Panc1 (cell line): ENCODE data around the gene KRTAP8-1. TPM values are rescaled to one million over a fixed set of nuclear protein-coding genes. Genes with fewer than 3 reads are reported as not detected.

Experiments
- ATAC-seq: fragments of 200-7000 bp; cut with Tn5 transposase; 2 replicates; pipeline ENCODE4 v1.9.1; 2020; ENCODE audit warnings: mild to moderate bottlenecking, moderate library complexity
- BruUV-seq: library from RNA; stranded (reverse); fragments of 400-500 nt; replicated peaks from 2 replicates; lab custom pipeline; 2021; lab: Mats Ljungman, UMichigan
- CTCF ChIA-PET: fragments of 300-600 bp; sonication (Branson Sonifier 250); formaldehyde crosslinking; loops from one replicate; lab custom pipeline; 2022; ENCODE audit warnings: antibody characterized with exemption; lab: Charles Lee
- POLR2A ChIA-PET: fragments of 300-600 bp; sonication (Branson Sonifier 250); formaldehyde crosslinking; loops from one replicate; lab custom pipeline; 2022; ENCODE audit warnings: antibody characterized with exemption; lab: Charles Lee
- DNase-seq: peaks from one replicate; pipeline ENCODE4 v3.0.0-alpha.2; 2010; ENCODE audit warnings: low read depth, low spot score
- H3K27ac ChIP-seq: 2 replicates; pipeline ENCODE4 v1.5.1; 2011; ENCODE audit warnings: mild to moderate bottlenecking, low read length, inconsistent platforms
- H3K27me3 ChIP-seq: fragments of 200-500 bp; sonication (Bioruptor generic); 2 replicates; pipeline ENCODE4 v1.6.0; 2014; ENCODE audit warnings: low read length, inconsistent platforms; ENCODE audit not compliant: control insufficient read depth, insufficient read depth
- H3K36me3 ChIP-seq: fragments of 200-500 bp; sonication (Bioruptor generic); 2 replicates; pipeline ENCODE4 v1.5.1; 2014; ENCODE audit warnings: inconsistent platforms, mild to moderate bottlenecking, low read length, moderate library complexity; ENCODE audit not compliant: control insufficient read depth, insufficient read depth
- H3K4me1 ChIP-seq: 2 replicates; pipeline ENCODE4 v1.5.1; 2011; ENCODE audit warnings: inconsistent platforms, mild to moderate bottlenecking, low read length, moderate library complexity; ENCODE audit not compliant: control insufficient read depth, insufficient read depth
- H3K4me3 ChIP-seq, 2 experiments: 2 replicates each; pipeline ENCODE4 v1.5.1; 2011 to 2012; ENCODE audit warnings: low read depth in 2 of 2, low read length in 2 of 2, mild to moderate bottlenecking in 2 of 2, inconsistent platforms in 1 of 2, moderate library complexity in 1 of 2
- H3K9me3 ChIP-seq: fragments of 200-500 bp; sonication (Bioruptor generic); 2 replicates; pipeline ENCODE4 v1.5.1; 2014; ENCODE audit warnings: low read depth, mild to moderate bottlenecking, inconsistent platforms, low read length, moderate library complexity; ENCODE audit not compliant: control insufficient read depth, insufficient read depth
- POLR2AphosphoS5 ChIP-seq: IDR thresholded peaks from 2 replicates; pipeline ENCODE4 v1.6.1; 2012; ENCODE audit warnings: mild to moderate bottlenecking, low read depth, low read length, moderate library complexity
- SIN3A ChIP-seq: IDR thresholded peaks from 2 replicates; pipeline ENCODE4 v1.6.1; 2012; ENCODE audit warnings: low read depth, mild to moderate bottlenecking, low read length, moderate library complexity, borderline replicate concordance; ENCODE audit not compliant: insufficient read depth
- TCF7L2 ChIP-seq: IDR thresholded peaks from 2 replicates; pipeline ENCODE4 v1.6.1; 2011; ENCODE audit warnings: mild to moderate bottlenecking, low read depth, low read length, inconsistent platforms
- in situ Hi-C: cut with HindIII; loops from 2 replicates; pipeline ENCODE4 v1.10.0; 2016; ENCODE audit warnings: low sequenced_read_pairs, low pct_unique_long_range_greater_than_20kb
- intact Hi-C: fragments of 100-400 bp; cut with micrococcal nuclease; formaldehyde crosslinking; loops from one replicate; pipeline ENCODE4 v1.10.0; 2022; ENCODE audit not compliant: unreplicated experiment
- total RNA-seq: library from RNA; stranded (reverse); gene quantifications from one replicate; pipeline ENCODE4 v1.2.1, GENCODE V29; 2021; ENCODE audit not compliant: unreplicated experiment
- TF ChIP-seq, protein P1 (sequence below), 2 experiments: IDR thresholded peaks; 2 replicates each; pipeline ENCODE4 v1.6.1; 2011 to 2012; ENCODE audit warnings: low read depth in 2 of 2, control low read depth in 1 of 2, low read length in 1 of 2, mild to moderate bottlenecking in 1 of 2, moderate library complexity in 1 of 2; ENCODE audit not compliant: insufficient read depth in 1 of 2
- TF ChIP-seq, protein P2 (sequence below): fragments of 450-650 bp; IDR thresholded peaks from 2 replicates; pipeline ENCODE4 v1.5.1; 2017; ENCODE audit warnings: mild to moderate bottlenecking

The KRTAP8-1 gene
- total RNA-seq, 1 experiment from 2014 or later = not detected

DNA sequence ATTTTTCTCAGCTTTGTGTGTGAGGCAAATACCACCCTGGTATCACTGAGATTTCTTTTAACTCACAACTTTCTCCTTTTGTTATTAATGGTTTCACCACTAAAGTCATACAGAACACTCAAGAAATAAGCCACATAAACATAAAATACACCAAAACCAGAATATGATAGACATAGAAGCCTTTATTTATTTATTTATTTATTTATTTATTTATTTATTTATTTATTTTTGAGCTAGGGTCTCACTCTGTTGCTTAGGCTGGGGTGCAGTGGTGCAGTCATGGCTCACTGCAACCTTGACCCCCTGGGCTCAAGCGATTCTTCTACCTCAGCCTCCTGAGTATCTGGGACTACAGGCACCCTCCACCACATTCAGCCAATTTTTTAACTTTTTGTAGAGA, 12.5 kb downstream of the KRTAP8-1 start:
- in situ Hi-C loops = no loop called here
- no peaks in the 10 kb centered on the region for H3K4me1 ChIP-seq
- CTCF ChIA-PET = no interaction called here

DNA sequence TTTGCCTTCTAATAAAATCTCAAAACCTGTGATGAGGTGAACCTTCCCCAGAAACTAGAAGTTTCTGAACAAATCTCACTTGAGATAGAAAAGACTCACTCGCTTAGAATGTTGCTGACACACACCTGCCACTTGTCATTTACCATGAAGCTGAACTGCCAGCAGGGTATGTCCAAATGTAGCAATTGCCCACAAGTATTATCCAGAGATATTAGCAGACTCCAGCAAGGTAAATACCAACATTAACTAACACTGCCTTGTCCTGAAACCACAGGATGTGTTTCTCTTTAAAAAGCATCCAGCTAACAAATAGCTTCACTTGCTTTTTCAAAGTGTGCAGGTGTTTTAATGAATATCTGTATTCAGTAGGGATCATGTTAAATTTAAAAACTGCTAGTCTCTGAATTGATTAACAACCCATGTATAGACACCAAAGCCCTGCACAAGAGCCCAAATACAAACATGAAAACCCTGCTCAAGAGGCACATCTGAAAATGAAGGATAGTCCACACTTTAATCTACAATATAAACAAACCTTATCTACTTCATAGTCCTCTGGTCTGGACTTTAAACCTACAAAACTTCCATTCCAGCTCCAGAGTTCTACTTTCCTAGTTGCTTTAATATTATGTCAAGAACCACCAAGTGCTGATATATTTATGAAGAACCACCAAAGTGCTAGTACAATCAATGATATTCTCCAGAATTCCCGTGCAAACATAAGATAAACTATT, 19.3 kb downstream of the KRTAP8-1 start:
- H3K4me3 ChIP-seq = no peak overlapping the region
- no peaks in the 10 kb centered on the region for H3K4me1 ChIP-seq
- in situ Hi-C loops = no loop called here
- H3K36me3 ChIP-seq = no peaks in the 10 kb centered on the region
- POLR2A ChIA-PET = no interaction called here
- CTCF ChIA-PET = no interaction called here
- DNase-seq = no peak
- no peak for ATAC-seq
- no peaks in the 10 kb centered on the region for H3K9me3 ChIP-seq
- TF ChIP-seq SIN3A (no peak), TCF7L2 (no peak), POLR2AphosphoS5 (no peak)
- TF ChIP-seq, protein P1, sequence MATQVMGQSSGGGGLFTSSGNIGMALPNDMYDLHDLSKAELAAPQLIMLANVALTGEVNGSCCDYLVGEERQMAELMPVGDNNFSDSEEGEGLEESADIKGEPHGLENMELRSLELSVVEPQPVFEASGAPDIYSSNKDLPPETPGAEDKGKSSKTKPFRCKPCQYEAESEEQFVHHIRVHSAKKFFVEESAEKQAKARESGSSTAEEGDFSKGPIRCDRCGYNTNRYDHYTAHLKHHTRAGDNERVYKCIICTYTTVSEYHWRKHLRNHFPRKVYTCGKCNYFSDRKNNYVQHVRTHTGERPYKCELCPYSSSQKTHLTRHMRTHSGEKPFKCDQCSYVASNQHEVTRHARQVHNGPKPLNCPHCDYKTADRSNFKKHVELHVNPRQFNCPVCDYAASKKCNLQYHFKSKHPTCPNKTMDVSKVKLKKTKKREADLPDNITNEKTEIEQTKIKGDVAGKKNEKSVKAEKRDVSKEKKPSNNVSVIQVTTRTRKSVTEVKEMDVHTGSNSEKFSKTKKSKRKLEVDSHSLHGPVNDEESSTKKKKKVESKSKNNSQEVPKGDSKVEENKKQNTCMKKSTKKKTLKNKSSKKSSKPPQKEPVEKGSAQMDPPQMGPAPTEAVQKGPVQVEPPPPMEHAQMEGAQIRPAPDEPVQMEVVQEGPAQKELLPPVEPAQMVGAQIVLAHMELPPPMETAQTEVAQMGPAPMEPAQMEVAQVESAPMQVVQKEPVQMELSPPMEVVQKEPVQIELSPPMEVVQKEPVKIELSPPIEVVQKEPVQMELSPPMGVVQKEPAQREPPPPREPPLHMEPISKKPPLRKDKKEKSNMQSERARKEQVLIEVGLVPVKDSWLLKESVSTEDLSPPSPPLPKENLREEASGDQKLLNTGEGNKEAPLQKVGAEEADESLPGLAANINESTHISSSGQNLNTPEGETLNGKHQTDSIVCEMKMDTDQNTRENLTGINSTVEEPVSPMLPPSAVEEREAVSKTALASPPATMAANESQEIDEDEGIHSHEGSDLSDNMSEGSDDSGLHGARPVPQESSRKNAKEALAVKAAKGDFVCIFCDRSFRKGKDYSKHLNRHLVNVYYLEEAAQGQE (IDR thresholded peaks at IDR 0.05; ENCODE audit: insufficient read depth in 1 of 2, low read depth in 2 of 2, low read length in 1 of 2) = no peak
- TF ChIP-seq, protein P2, sequence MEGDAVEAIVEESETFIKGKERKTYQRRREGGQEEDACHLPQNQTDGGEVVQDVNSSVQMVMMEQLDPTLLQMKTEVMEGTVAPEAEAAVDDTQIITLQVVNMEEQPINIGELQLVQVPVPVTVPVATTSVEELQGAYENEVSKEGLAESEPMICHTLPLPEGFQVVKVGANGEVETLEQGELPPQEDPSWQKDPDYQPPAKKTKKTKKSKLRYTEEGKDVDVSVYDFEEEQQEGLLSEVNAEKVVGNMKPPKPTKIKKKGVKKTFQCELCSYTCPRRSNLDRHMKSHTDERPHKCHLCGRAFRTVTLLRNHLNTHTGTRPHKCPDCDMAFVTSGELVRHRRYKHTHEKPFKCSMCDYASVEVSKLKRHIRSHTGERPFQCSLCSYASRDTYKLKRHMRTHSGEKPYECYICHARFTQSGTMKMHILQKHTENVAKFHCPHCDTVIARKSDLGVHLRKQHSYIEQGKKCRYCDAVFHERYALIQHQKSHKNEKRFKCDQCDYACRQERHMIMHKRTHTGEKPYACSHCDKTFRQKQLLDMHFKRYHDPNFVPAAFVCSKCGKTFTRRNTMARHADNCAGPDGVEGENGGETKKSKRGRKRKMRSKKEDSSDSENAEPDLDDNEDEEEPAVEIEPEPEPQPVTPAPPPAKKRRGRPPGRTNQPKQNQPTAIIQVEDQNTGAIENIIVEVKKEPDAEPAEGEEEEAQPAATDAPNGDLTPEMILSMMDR = no peak
- H3K27me3 ChIP-seq = no peaks in the 10 kb centered on the region
- no TSS peak for BruUV-seq
- H3K27ac ChIP-seq = no peak overlapping the region
- intact Hi-C loops = no loop called here

More for the DNA sequence above, 12.5 kb downstream of the KRTAP8-1 start:
- Histone ChIP-seq H3K36me3 (no peaks in the 10 kb centered on the region), H3K4me3 (no peak overlapping the region), H3K27ac (no peak overlapping the region), H3K27me3 (no peaks in the 10 kb centered on the region), H3K9me3 (no peaks in the 10 kb centered on the region)
- no TSS peak for BruUV-seq
- intact Hi-C loops = no loop called here
- POLR2A ChIA-PET = no interaction called here
- TF ChIP-seq, protein P1 (IDR thresholded peaks at IDR 0.05; ENCODE audit: insufficient read depth in 1 of 2, low read depth in 2 of 2, low read length in 1 of 2) = no peak
- TF ChIP-seq SIN3A = no peak
- TF ChIP-seq POLR2AphosphoS5 = no peak
- TF ChIP-seq, protein P2 = no peak
- TF ChIP-seq TCF7L2 = no peak
- DNase-seq (no peak), ATAC-seq (no peak)
